ENCODE data around the gene PLAAT4. TPM values are rescaled to one million over a fixed set of nuclear protein-coding genes. Genes with fewer than 3 reads are reported as not detected.

Gene PLAAT4
- total and polyA plus RNA-seq, 10 of the 15 experiments (the other 5 are each of a cell fraction or from before 2014, with no cell fraction given): 6.0 to 34.3 (median 12.4) TPM

- SMC1A ChIA-PET (ENCODE audit: uncharacterized antibody, unreplicated experiment): no interaction called here
- no peak overlapping the region for H3K9ac ChIP-seq (ENCODE audit: control insufficient read depth, insufficient read depth, low read length)
- no peak overlapping the region for H3K4me2 ChIP-seq (ENCODE audit: control insufficient read depth, insufficient read depth)
- H4K20me1 ChIP-seq (ENCODE audit: control insufficient read depth, insufficient read depth): no peaks in the 10 kb centered on the region
- CTCF ChIA-PET: interaction anchor here (1.0 kb wide), 1 partner anchor 234 kb away, joined by 3 read pairs; no protein-coding TSS in a partner anchor
- FAIRE-seq: no peak
- WGBS (ENCODE audit: insufficient coverage, insufficient replicate concordance, low lambda C conversion rate, missing lambda C conversion rate): 33% methylated on average over 4 of the region's 4 CpGs
- H3K36me3 ChIP-seq (ENCODE audit: control insufficient read depth in 2 of 2, insufficient read depth in 2 of 2, low read length in 1 of 2): no peaks in the 10 kb centered on the region
- DNase-seq (ENCODE audit: low read depth, low spot score): no peak
- H3K27me3 ChIP-seq (replicated peaks in 1 of 2; ENCODE audit: control insufficient read depth in 2 of 2, insufficient read depth in 2 of 2, low read length in 1 of 2): no peaks in the 10 kb centered on the region
- H3K79me2 ChIP-seq (ENCODE audit: control insufficient read depth, insufficient read depth, low read length): no peaks in the 10 kb centered on the region
- TF ChIP-seq SPI1 (IDR thresholded peaks at IDR 0.05; ENCODE audit: borderline replicate concordance, insufficient read depth, low read depth, low read length) (0 out of 2 replicates have a peak, but pooled peaks have one; percentile 8), CBX5 (IDR thresholded peaks at IDR 0.05; ENCODE audit: low read depth) (no peak), SREBF2 (IDR thresholded peaks at IDR 0.05; ENCODE audit: low read length) (no peak), JUND (IDR thresholded peaks at IDR 0.05; ENCODE audit: low read depth, low read length) (no peak)
- in situ Hi-C loops (cut with MboI): no loop called here
- H3K27ac ChIP-seq (ENCODE audit: control insufficient read depth, insufficient read depth): no peak overlapping the region
- intact Hi-C loops (cut with micrococcal nuclease; ENCODE audit: unreplicated experiment): no loop called here
- no peak overlapping the region for H2AFZ ChIP-seq (ENCODE audit: control insufficient read depth, low read depth, low read length)
- POLR2A ChIA-PET: interaction anchor here (0.6 kb wide), 1 partner anchor 298 kb away, joined by 6 read pairs; no protein-coding TSS in a partner anchor
- H3K4me1 ChIP-seq (ENCODE audit: control insufficient read depth, insufficient read depth, low read length): peaks cover 5% of the 10 kb centered on the region; the same call in 1 of the 2 replicates
- BruUV-seq (replicated peaks): no TSS peak
- no peak overlapping the region for H3K4me3 ChIP-seq
- H3K9me3 ChIP-seq (replicated peaks; ENCODE audit: control insufficient read depth, insufficient read depth, low read length): peaks cover 3% of the 10 kb centered on the region; the same call in 2 of the 3 replicates
- no peak for ATAC-seq
- RAD21 ChIA-PET (ENCODE audit: unreplicated experiment): no interaction called here
These were observed 31.5 kb upstream of the PLAAT4 start for GRCh38 chr11:63504933-63505586.

- ChIA-PET CTCF (interaction anchor here (0.7 to 1.0 kb wide), 2 partner anchors 68 to 233 kb away, joined by 3 read pairs; no protein-coding TSS in a partner anchor), POLR2A (interaction anchor here (0.6 to 0.9 kb wide), 3 partner anchors 16 to 297 kb away, joined by 3 to 6 read pairs (median 3); no protein-coding TSS in a partner anchor), SMC1A (ENCODE audit: uncharacterized antibody, unreplicated experiment) (interaction anchor here (1.3 kb wide), 1 partner anchor 133 kb away, joined by 3 read pairs; no protein-coding TSS in a partner anchor), RAD21 (ENCODE audit: unreplicated experiment) (no interaction called here)
- peak; percentile 23 for TF ChIP-seq RUNX3 (IDR thresholded peaks at IDR 0.05; ENCODE audit: low read length)
- no peak for TF ChIP-seq CHD2 (IDR thresholded peaks at IDR 0.05; ENCODE audit: borderline replicate concordance, low read depth, low read length)
- no peaks in the 10 kb centered on the region for H3K36me3 ChIP-seq (ENCODE audit: control insufficient read depth in 2 of 2, insufficient read depth in 2 of 2, low read length in 1 of 2)
- H3K4me1 ChIP-seq (ENCODE audit: control insufficient read depth, insufficient read depth, low read length): peaks cover 5% of the 10 kb centered on the region; the same call in 1 of the 2 replicates
- in situ Hi-C loops (cut with MboI) (no loop called here), intact Hi-C loops (cut with micrococcal nuclease; ENCODE audit: unreplicated experiment) (no loop called here)
- ATAC-seq (no peak), FAIRE-seq (no peak), DNase-seq (ENCODE audit: low read depth, low spot score) (no peak)
- no peaks in the 10 kb centered on the region for H3K79me2 ChIP-seq (ENCODE audit: control insufficient read depth, insufficient read depth, low read length)
- no peaks in the 10 kb centered on the region for H3K9me3 ChIP-seq (replicated peaks; ENCODE audit: control insufficient read depth, insufficient read depth, low read length)
- H3K27ac ChIP-seq (ENCODE audit: control insufficient read depth, insufficient read depth): no peak within 1 kb of the TSS
- H2AFZ ChIP-seq (ENCODE audit: control insufficient read depth, low read depth, low read length): no peak within 1 kb of the TSS
- 5% methylated on average over 15 of the region's 15 CpGs for WGBS (ENCODE audit: insufficient coverage, insufficient replicate concordance, low lambda C conversion rate, missing lambda C conversion rate)
- no TSS peak for BruUV-seq (replicated peaks)
- H3K4me2 ChIP-seq (ENCODE audit: control insufficient read depth, insufficient read depth): no peak within 1 kb of the TSS
- H4K20me1 ChIP-seq (ENCODE audit: control insufficient read depth, insufficient read depth): no peaks in the 10 kb centered on the region
- H3K9ac ChIP-seq (ENCODE audit: control insufficient read depth, insufficient read depth, low read length): no peak within 1 kb of the TSS
- no peak within 1 kb of the TSS for H3K4me3 ChIP-seq
- H3K27me3 ChIP-seq (replicated peaks in 1 of 2; ENCODE audit: control insufficient read depth in 2 of 2, insufficient read depth in 2 of 2, low read length in 1 of 2): no peaks in the 10 kb centered on the region
These were observed 30.6 kb upstream of the PLAAT4 start, which contains the start of gene LGALS12 for GRCh38 chr11:63505857-63506528. Gene LGALS12, plus strand, starts transcription at chr11:63506084. Its CDS starts 375 bp downstream, at chr11:63506459.
